Measurements from ENCODE around the gene GASK1A. TPM values are rescaled to one million over a fixed set of nuclear protein-coding genes. Genes with fewer than 3 reads are reported as not detected.

GASK1A gene
- total RNA-seq, 1 donor from 2014 or later: 2.1 TPM

DNA sequence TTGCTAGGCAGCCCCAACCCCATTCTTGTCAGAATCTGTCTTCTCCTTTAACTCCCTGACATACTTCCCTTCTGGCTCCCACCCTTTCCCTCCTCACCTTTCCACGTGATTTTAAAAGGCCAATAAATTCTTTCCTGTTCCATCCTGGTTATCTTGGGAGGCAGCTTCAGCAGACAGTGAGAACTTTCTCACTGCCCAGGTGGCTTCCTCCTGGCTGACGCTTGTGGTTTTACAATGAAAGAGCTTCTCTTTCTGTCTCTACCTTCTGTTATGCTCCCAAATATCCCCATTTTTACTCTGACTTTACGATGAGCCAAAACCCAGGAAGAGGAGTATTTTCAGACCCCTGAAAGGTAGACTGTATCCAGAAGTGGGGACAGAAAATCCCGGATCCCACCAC is 42.1 kb downstream of the GASK1A start:
- no peak overlapping the region for H3K4me3 Mint-ChIP-seq
- no peaks in the 10 kb centered on the region for H3K4me1 Mint-ChIP-seq
- no peak for TF ChIP-seq CTCF (conservative IDR thresholded peaks at IDR 0.05)
- no peaks in the 10 kb centered on the region for H3K9me3 Mint-ChIP-seq
- no peaks in the 10 kb centered on the region for H3K36me3 Mint-ChIP-seq (ENCODE audit: low read depth)
- DNase-seq (ENCODE audit: low read depth, low spot score): no peak
- peaks cover 2% of the 10 kb centered on the region for H3K27me3 Mint-ChIP-seq (ENCODE audit: low read depth)
- H3K27ac Mint-ChIP-seq (ENCODE audit: unreplicated experiment): no peak overlapping the region

- Mint-ChIP-seq H3K9me3 (no peaks in the 10 kb centered on the region), H3K36me3 (ENCODE audit: low read depth) (no peaks in the 10 kb centered on the region)
- DNase-seq (ENCODE audit: low read depth, low spot score): no peak
Observed at GRCh38 chr3:43022121-43022520, 43.0 kb downstream of the GASK1A start.

GRCh38 chr3:43023066-43023465 is 44.0 kb downstream of the GASK1A start:
- Mint-ChIP-seq H3K4me3 (no peak overlapping the region), H3K4me1 (no peaks in the 10 kb centered on the region), H3K36me3 (ENCODE audit: low read depth) (no peaks in the 10 kb centered on the region), H3K9me3 (no peaks in the 10 kb centered on the region), H3K27ac (ENCODE audit: unreplicated experiment) (no peak overlapping the region), H3K27me3 (ENCODE audit: low read depth) (peaks cover 2% of the 10 kb centered on the region)
- TF ChIP-seq CTCF (conservative IDR thresholded peaks at IDR 0.05): no peak
- no peak for DNase-seq (ENCODE audit: low read depth, low spot score)

More at GRCh38 chr3:43022121-43022520, 43.0 kb downstream of the GASK1A start:
- H3K4me1 Mint-ChIP-seq: no peaks in the 10 kb centered on the region
- peaks cover 2% of the 10 kb centered on the region for H3K27me3 Mint-ChIP-seq (ENCODE audit: low read depth)
- no peak overlapping the region for H3K4me3 Mint-ChIP-seq
- H3K27ac Mint-ChIP-seq (ENCODE audit: unreplicated experiment): no peak overlapping the region
- TF ChIP-seq CTCF (conservative IDR thresholded peaks at IDR 0.05): no peak

DNA sequence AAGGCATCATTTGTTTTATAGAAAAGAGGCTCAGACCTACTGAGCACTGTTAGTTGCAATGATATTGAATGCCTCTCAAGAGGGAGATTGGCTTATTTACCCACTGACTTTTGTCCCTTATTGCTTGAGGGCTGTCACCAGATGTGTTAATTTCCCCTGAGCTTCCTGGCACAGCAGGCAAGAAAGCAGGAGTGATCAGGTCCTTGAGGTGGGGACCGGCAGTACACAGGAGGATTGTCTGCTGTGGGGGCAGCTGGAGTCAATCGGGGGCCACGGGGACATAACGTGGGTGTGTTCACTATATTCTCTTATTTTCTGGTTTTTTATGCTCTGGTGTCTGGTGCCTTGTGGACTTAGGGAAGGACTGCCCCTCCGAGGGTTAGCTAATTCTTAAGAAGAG is 44.6 kb downstream of the GASK1A start:
- H3K4me3 Mint-ChIP-seq: no peak overlapping the region
- no peak for DNase-seq (ENCODE audit: low read depth, low spot score)
- H3K36me3 Mint-ChIP-seq (ENCODE audit: low read depth): no peaks in the 10 kb centered on the region
- no peaks in the 10 kb centered on the region for H3K9me3 Mint-ChIP-seq
- H3K27ac Mint-ChIP-seq (ENCODE audit: unreplicated experiment): no peak overlapping the region
- no peak for TF ChIP-seq CTCF (conservative IDR thresholded peaks at IDR 0.05)
- H3K27me3 Mint-ChIP-seq (ENCODE audit: low read depth): peaks cover 2% of the 10 kb centered on the region
- no peaks in the 10 kb centered on the region for H3K4me1 Mint-ChIP-seq

DNA sequence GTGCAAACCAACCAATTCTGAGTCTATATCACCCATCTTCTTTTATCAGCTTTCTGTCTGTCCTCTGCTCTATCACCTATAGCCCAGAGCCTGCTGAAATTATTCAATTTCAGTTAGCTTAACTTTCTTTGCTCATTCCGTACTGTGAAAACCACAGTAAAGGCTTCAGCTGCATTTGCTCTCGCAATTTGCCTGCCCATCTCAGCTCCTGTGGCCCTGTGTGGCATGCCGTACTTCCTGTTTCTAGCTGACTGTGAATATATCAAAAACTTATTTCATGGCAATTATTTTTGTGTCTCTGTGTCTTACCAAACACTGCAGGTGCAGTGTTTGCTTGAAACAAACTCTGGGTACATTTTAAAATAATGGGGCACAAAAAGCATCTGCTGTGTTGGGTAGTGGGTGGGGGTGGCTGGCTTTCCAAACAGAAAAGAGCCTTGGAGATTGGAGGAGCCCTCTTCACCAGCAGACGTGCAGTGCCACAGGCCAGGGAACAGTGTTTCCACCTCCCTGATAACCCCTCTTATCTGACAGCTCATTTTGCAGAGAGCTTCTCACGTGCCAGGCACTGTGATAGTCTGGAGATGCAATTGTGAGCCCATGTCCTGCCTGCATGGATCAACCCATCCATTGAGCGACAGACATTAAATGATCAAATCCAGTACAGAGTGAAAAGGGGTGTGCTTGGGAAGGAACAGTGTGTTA is 45.2 kb downstream of the GASK1A start:
- H3K27me3 Mint-ChIP-seq (ENCODE audit: low read depth): peaks cover 2% of the 10 kb centered on the region
- H3K4me1 Mint-ChIP-seq: no peaks in the 10 kb centered on the region
- DNase-seq (ENCODE audit: low read depth, low spot score): no peak
- TF ChIP-seq CTCF (conservative IDR thresholded peaks at IDR 0.05): no peak
- H3K4me3 Mint-ChIP-seq: no peak overlapping the region
- H3K9me3 Mint-ChIP-seq: no peaks in the 10 kb centered on the region
- no peaks in the 10 kb centered on the region for H3K36me3 Mint-ChIP-seq (ENCODE audit: low read depth)
- no peak overlapping the region for H3K27ac Mint-ChIP-seq (ENCODE audit: unreplicated experiment)

Measured in neural crest cell (in vitro differentiated cells).